ENCODE results near the gene ACSS3.

The ACSS3 gene

DNA sequence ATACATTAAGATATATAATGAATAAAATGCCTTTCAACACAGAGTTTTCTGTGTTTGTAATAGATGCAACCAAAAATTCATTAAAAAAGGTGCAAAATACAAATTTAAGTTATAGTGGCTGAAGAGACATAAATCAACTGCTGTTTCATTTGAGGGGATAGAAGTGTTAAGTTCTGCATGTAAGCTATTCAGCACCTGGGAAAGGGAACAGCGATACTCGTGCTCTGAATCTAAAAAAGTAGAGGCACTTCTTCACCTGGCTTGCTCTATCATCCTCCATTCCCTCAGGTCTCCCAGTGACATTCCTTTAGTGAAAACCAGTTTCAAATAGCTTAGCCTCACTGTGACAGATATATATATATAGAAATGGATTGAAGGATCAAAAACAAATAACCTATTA, 222.6 kb downstream of the ACSS3 start:
- DNase-seq (ENCODE audit: low read depth): no peak

DNA sequence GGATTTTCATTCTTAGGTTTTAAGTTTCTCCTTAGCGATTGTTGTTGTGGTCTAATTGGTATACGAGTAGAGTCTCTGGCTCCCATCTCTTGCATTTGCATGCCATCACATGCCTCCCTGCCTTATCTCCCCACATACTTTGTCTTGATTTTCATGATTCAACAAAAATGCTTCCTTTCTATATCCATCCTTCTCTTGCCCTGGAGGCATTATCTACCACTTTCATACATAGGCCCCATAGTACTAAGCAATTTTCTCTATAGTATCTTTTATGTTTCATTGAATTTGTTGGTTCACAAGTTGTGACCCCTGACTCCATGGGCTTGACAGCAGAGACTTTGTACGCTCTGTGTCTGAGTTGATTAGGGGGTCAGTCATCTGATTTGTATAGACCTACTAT, 226.1 kb downstream of the ACSS3 start:
- DNase-seq (ENCODE audit: low read depth): no peak
